ENCODE measurements around the gene GLP2R.

DNA sequence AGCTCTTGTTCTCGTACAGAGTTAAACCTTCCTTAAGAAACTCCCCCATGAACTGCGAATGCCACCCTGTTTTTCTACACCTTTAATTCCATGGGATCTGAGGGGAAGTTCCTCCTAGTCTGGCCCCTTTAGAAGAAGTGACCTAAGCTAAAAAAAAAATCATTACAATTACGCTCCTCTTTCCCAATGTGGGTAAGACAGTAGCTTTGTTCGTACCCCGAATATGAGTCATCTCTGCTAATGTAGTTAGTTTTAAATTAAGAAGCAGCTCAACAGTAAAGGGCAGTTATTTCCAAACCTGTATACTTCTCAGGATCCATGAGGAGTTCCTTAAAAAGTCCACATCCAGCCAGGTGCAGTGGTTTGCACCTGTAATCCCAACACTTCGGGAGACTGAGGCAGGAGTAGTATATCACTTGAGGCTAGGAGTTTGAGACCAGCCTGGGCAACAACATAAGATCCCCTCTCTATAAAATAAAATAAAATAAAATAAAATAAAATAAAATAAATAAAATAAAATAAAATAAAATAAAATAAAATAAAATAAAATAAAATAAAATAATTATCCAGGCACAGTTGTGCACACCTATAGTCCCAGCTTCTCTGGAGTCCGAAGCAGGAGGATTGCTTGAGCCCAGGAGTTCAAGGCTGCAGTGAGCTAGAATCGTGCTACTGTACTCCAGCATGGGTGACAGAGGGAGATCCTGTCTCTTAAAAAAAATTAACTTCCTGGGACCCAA lies 53.2 kb downstream of the GLP2R start:
- TF ChIP-seq, protein P1, sequence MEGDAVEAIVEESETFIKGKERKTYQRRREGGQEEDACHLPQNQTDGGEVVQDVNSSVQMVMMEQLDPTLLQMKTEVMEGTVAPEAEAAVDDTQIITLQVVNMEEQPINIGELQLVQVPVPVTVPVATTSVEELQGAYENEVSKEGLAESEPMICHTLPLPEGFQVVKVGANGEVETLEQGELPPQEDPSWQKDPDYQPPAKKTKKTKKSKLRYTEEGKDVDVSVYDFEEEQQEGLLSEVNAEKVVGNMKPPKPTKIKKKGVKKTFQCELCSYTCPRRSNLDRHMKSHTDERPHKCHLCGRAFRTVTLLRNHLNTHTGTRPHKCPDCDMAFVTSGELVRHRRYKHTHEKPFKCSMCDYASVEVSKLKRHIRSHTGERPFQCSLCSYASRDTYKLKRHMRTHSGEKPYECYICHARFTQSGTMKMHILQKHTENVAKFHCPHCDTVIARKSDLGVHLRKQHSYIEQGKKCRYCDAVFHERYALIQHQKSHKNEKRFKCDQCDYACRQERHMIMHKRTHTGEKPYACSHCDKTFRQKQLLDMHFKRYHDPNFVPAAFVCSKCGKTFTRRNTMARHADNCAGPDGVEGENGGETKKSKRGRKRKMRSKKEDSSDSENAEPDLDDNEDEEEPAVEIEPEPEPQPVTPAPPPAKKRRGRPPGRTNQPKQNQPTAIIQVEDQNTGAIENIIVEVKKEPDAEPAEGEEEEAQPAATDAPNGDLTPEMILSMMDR (IDR thresholded peaks at IDR 0.05): no peak
- TF ChIP-seq POLR2A (IDR thresholded peaks at IDR 0.05): no peak
